Heart right ventricle (tissue), 16 donors: ENCODE results near the gene POGK. TPM values are rescaled to one million over a fixed set of nuclear protein-coding genes. Genes with fewer than 3 reads are reported as not detected.

ENCODE experiments used
- ATAC-seq, 8 donors: fragments of 200-7000 bp; cut with Tn5 transposase; one replicate each; pipeline ENCODE4 v1.9.1; 2020; ENCODE audit warnings: mild to moderate bottlenecking in 8 of 8, moderate library complexity in 8 of 8, moderate number of reproducible peaks in 1 of 8
- DNase-seq, 2 donors: peaks; one replicate each; pipeline ENCODE4 v3.0.0-alpha.2; 2020
- H3K27ac ChIP-seq, 10 donors: fragments of 200-600 bp; sonication (generic) in 2 of 10; one replicate each; pipeline versions ENCODE4 v1.5.0 to v1.8.0; 2020 to 2022; ENCODE audit warnings: mild to moderate bottlenecking in 3 of 10
- H3K27me3 ChIP-seq, 7 donors: fragments of 200-600 bp; one replicate each; pipeline ENCODE4 v1.8.0; 2021 to 2022; ENCODE audit warnings: mild to moderate bottlenecking in 2 of 7
- H3K36me3 ChIP-seq, 9 donors: fragments of 200-600 bp; sonication (generic) in 1 of 9; one replicate each; pipeline versions ENCODE4 v1.5.0 to v1.8.0; 2020 to 2022; ENCODE audit warnings: mild to moderate bottlenecking in 2 of 9
- H3K4me1 ChIP-seq, 9 donors: fragments of 200-600 bp; sonication (generic) in 1 of 9; one replicate each; pipeline versions ENCODE4 v1.5.0 to v1.8.0; 2020 to 2022; ENCODE audit warnings: mild to moderate bottlenecking in 4 of 9
- H3K4me3 ChIP-seq, 10 donors: fragments of 200-600 bp; sonication (generic) in 2 of 10; one replicate each; pipeline versions ENCODE4 v1.5.0 to v1.8.0; 2020 to 2022; ENCODE audit warnings: mild to moderate bottlenecking in 7 of 10, moderate library complexity in 2 of 10
- H3K9me3 ChIP-seq, 11 donors: fragments of 200-600 bp in 10 of 11; sonication (generic) in 2 of 11; one replicate each; pipeline versions ENCODE4 v1.5.0 to v1.8.0; 2013 to 2022; ENCODE audit warnings: mild to moderate bottlenecking in 2 of 11, control low read depth in 1 of 11, moderate library complexity in 1 of 11
- WGBS, 2 donors: extraction: QIAGEN DNeasy Blood & Tissue Kit; methylation state at CpG; one replicate each; pipeline ENCODE4 v1.1.7; 2013; ENCODE audit warnings: inconsistent platforms in 1 of 2; 5-methylcytosine and 5-hydroxymethylcytosine counted together
- intact Hi-C, 10 donors: fragments of 100-400 bp; cut with DNase I; formaldehyde crosslinking; loops; one replicate each; pipeline versions ENCODE4 v1.11.1 to v1.14.2; 2022
- polyA plus RNA-seq, 2 donors: library from polyadenylated mRNA; stranded (reverse); fragments of 200-250 nt; gene quantifications; one replicate each; pipeline ENCODE4 v1.2.3, GENCODE V29; 2013
- total RNA-seq, 10 donors: library from RNA; stranded (reverse); fragmentation: NEBNext Ultra II Directional in 3 of 10; extraction: Animal tissue kit (Norgen Biotek cat#: 25700) in 3 of 10; gene quantifications; one replicate each; pipeline versions ENCODE4 v1.2.1 to v1.2.4, GENCODE V29; 2021 to 2023
- TF ChIP-seq, protein P1 (sequence below), 9 donors: fragments of 200-600 bp; sonication (generic) in 2 of 9; IDR thresholded peaks; one replicate each; pipeline versions ENCODE4 v1.5.0 to v1.8.0; 2021 to 2022; ENCODE audit warnings: antibody characterized with exemption in 9 of 9, mild to moderate bottlenecking in 5 of 9, moderate library complexity in 1 of 9
- donor health status: Arrhythmogenic right ventricular cardiomyopathy.
- donor health status: ischemic (EF 13 %, LVEDD 7.1; RV severe dilation, severe dysfunction).
- donor health status: healthy with polysubstance abuse.
- donor health status: DM: no; HTN: yes; CAD: no.
- donor health status: DM: no; HTN: no; CAD: no.
- donor health status: ischemic (EF 25% LVEDD 6.9; RV normal size, moderate dysfunction).
- donor health status: ischemic (EF 25% LVEDD 5.7; RV mildly dilated, moderate dysfunction).
- donor health status: healthy.
- donor health status: DM: yes; HTN: yes; CAD: no.
- donor health status: Ischemic cardiomyopathy.
- donor health status: ischemic (EF 35%, LVEDD 5.7; RV mildly dilated, moderate dysfunction).
- donor health status: nonischemic (EF 11% LVEDD 7.7; RV severe dilation, severe dysfunction).
- donor health status: DM: yes; HTN: yes; CAD: no.
- donor health status: PGD.
- donor health status: ischemic (EF 29% LVEDD 5.4; RV normal size, mild dysfunction).
- donor health status: nonischemic (EF 23%, LVEDD 6.1; RV moderate dilation, normal function).

Gene POGK
- total and polyA plus RNA-seq, 12 donors = 5.6 to 19.2 (median 13.3) TPM

- intact Hi-C loops = no loop called here
- peak overlapping the region in 2 of 10 donors; percentile 14 to 36 for H3K27ac ChIP-seq
- peaks cover 0 to 15% (median 0%) of the 10 kb centered on the region in 9 donors for H3K4me1 ChIP-seq
- TF ChIP-seq, protein P1, sequence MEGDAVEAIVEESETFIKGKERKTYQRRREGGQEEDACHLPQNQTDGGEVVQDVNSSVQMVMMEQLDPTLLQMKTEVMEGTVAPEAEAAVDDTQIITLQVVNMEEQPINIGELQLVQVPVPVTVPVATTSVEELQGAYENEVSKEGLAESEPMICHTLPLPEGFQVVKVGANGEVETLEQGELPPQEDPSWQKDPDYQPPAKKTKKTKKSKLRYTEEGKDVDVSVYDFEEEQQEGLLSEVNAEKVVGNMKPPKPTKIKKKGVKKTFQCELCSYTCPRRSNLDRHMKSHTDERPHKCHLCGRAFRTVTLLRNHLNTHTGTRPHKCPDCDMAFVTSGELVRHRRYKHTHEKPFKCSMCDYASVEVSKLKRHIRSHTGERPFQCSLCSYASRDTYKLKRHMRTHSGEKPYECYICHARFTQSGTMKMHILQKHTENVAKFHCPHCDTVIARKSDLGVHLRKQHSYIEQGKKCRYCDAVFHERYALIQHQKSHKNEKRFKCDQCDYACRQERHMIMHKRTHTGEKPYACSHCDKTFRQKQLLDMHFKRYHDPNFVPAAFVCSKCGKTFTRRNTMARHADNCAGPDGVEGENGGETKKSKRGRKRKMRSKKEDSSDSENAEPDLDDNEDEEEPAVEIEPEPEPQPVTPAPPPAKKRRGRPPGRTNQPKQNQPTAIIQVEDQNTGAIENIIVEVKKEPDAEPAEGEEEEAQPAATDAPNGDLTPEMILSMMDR (IDR thresholded peaks at IDR 0.05) = no peak
- 76 to 83% methylated on average over 1 of the region's 1 CpG for WGBS, 2 donors
- DNase-seq = no peak
- peaks cover 0 to 9% (median 0%) of the 10 kb centered on the region in 11 donors for H3K9me3 ChIP-seq
- H3K4me3 ChIP-seq = no peak overlapping the region
- H3K36me3 ChIP-seq = no peaks in the 10 kb centered on the region
- no peaks in the 10 kb centered on the region for H3K27me3 ChIP-seq
- ATAC-seq = peak in 6 of 8 donors; percentile 34 to 63 (median 48)
Measured at GRCh38 chr1:166902279-166902678, 63.0 kb downstream of the POGK start.

DNA sequence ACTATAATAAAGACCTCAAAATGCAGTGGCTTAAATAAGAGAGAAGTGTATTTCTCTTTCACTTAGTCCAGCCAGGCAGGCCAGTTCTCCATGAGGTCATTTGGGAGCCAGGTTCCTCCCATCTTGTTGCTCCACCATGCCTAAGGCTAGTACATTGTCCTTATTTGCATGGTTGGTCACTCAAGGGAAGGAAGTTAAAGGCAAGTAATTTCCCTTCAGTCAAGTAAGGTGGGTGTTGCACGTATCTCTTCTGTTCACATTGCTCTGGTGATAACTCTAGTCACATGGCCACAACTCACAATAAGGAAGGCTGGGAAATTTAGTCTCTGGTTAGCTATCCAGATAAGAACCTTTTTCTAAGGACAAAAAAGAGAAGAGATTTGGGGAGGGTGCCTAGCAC, 64.0 kb downstream of the POGK start:
- DNase-seq = no peak
- 48 to 68% methylated on average over 1 of the region's 1 CpG for WGBS, 2 donors
- intact Hi-C loops = no loop called here

GRCh38 chr1:166905136-166905535, 65.9 kb downstream of the POGK start:
- DNase-seq (no peak), ATAC-seq (no peak)
- TF ChIP-seq, protein P1 (IDR thresholded peaks at IDR 0.05) = no peak
- Histone ChIP-seq H3K4me3 (no peak overlapping the region), H3K27me3 (no peaks in the 10 kb centered on the region), H3K9me3 (no peaks in the 10 kb centered on the region), H3K4me1 (peaks cover 0 to 15% (median 0%) of the 10 kb centered on the region in 9 donors), H3K27ac (no peak overlapping the region), H3K36me3 (no peaks in the 10 kb centered on the region)
- intact Hi-C loops = loop anchor here in 2 of 10 donors (5.0 kb wide), 1 partner anchor 152 kb away; no protein-coding TSS in a partner anchor
- WGBS, 2 donors = 60 to 79% methylated on average over 2 of the region's 2 CpGs

More for the DNA sequence above, 64.0 kb downstream of the POGK start:
- Histone ChIP-seq H3K27me3 (no peaks in the 10 kb centered on the region), H3K27ac (no peak overlapping the region), H3K36me3 (no peaks in the 10 kb centered on the region), H3K4me3 (no peak overlapping the region), H3K4me1 (peaks cover 0 to 15% (median 0%) of the 10 kb centered on the region in 9 donors), H3K9me3 (no peaks in the 10 kb centered on the region)
- no peak for ATAC-seq
- TF ChIP-seq, protein P1 (IDR thresholded peaks at IDR 0.05) = no peak

- H3K4me3 ChIP-seq = no peak overlapping the region
- ATAC-seq = no peak
- intact Hi-C loops = loop anchor here in 2 of 10 donors (5.0 kb wide), 1 partner anchor 151 kb away; no protein-coding TSS in a partner anchor
Measured at GRCh38 chr1:166905900-166906299, 66.6 kb downstream of the POGK start.

More at GRCh38 chr1:166905900-166906299, 66.6 kb downstream of the POGK start:
- Histone ChIP-seq H3K4me1 (peaks cover 0 to 18% (median 0%) of the 10 kb centered on the region in 9 donors), H3K9me3 (peaks cover 0 to 1% (median 0%) of the 10 kb centered on the region in 11 donors), H3K27me3 (no peaks in the 10 kb centered on the region), H3K27ac (no peak overlapping the region), H3K36me3 (no peaks in the 10 kb centered on the region)
- no peak for DNase-seq
- WGBS, 2 donors = 76 to 81% methylated on average over 3 of the region's 3 CpGs
- TF ChIP-seq, protein P1 (IDR thresholded peaks at IDR 0.05) = no peak

Other genes with a start within 250 kb of the POGK start
- gene TADA1, start 36.8 kb downstream of the POGK start, total RNA-seq = 10 to 100 TPM in 3 of 10 donors, 1 to 10 TPM in 7; 7.5 to 12.8 (median 9.2) TPM
- 1 to 10 TPM; 6.0 to 7.7 TPM for gene TADA1, start 36.8 kb downstream of the POGK start, polyA plus RNA-seq
- gene ILDR2, start 136.1 kb downstream of the POGK start, total RNA-seq = 10 to 100 TPM in 1 of 10 donors, 1 to 10 TPM in 9; 3.1 to 12.6 (median 5.1) TPM
- under 1 TPM; 0.29 to 0.80 TPM for gene ILDR2, start 136.1 kb downstream of the POGK start, polyA plus RNA-seq
- gene MAEL, start 149.8 kb downstream of the POGK start, total RNA-seq = 1 to 10 TPM; 1.7 to 8.5 (median 4.0) TPM
- gene MAEL, start 149.8 kb downstream of the POGK start, polyA plus RNA-seq = 1 to 10 TPM in 1 of 2 donors, under 1 TPM in 1; 0.75 to 1.7 TPM